Spleen (tissue), 11 donors: Measurements from ENCODE around the gene E4F1. TPM values are rescaled to one million over a fixed set of nuclear protein-coding genes. Genes with fewer than 3 reads are reported as not detected.

Experiments used
- DNase-seq: peaks from one replicate; pipeline ENCODE4 v3.0.0-alpha.2; 2020
- H3K27ac ChIP-seq, 8 donors: fragments of 200-600 bp; sonication (generic) in 7 of 8; 1 replicate in 4 of 8; 2 replicates in 4 of 8; pipeline versions ENCODE4 v1.5.0 to v1.8.0; 2016 to 2021; ENCODE audit warnings: inconsistent platforms in 4 of 8, mild to moderate bottlenecking in 4 of 8, moderate library complexity in 1 of 8
- H3K27me3 ChIP-seq, 7 donors: fragments of 200-600 bp; sonication (generic) in 6 of 7; replicated peaks in 1 of 7; 1 replicate in 4 of 7; 2 replicates in 3 of 7; pipeline versions ENCODE4 v1.5.0 to v1.8.0; 2016 to 2021; ENCODE audit warnings: inconsistent platforms in 3 of 7, mild to moderate bottlenecking in 1 of 7
- H3K36me3 ChIP-seq, 6 donors: fragments of 200-600 bp; sonication (generic) in 5 of 6; 1 replicate in 4 of 6; 2 replicates in 2 of 6; pipeline versions ENCODE4 v1.5.0 to v1.8.0; 2016 to 2021; ENCODE audit warnings: inconsistent platforms in 2 of 6
- H3K4me1 ChIP-seq, 6 donors: fragments of 200-600 bp; sonication (generic) in 5 of 6; 1 replicate in 3 of 6; 2 replicates in 3 of 6; pipeline versions ENCODE4 v1.5.0 to v1.8.0; 2016 to 2021; ENCODE audit warnings: inconsistent platforms in 3 of 6
- H3K4me3 ChIP-seq, 8 donors: fragments of 200-600 bp; sonication (generic) in 7 of 8; 1 replicate in 4 of 8; 2 replicates in 4 of 8; pipeline versions ENCODE4 v1.5.0 to v1.8.0; 2016 to 2021; ENCODE audit warnings: inconsistent platforms in 4 of 8, mild to moderate bottlenecking in 4 of 8, moderate library complexity in 2 of 8
- H3K9me3 ChIP-seq, 8 donors: fragments of 200-600 bp; sonication (generic) in 7 of 8; 1 replicate in 4 of 8; 2 replicates in 4 of 8; pipeline versions ENCODE4 v1.5.0 to v1.8.0; 2016 to 2021; ENCODE audit warnings: inconsistent platforms in 4 of 8
- CTCF ChIP-seq, 11 experiments: fragments of 200-600 bp in 7 of 11; fragments of 450-650 bp in 4 of 11; sonication (generic) in 4 of 11; IDR thresholded peaks in 8 of 11; conservative IDR thresholded peaks in 3 of 11; 1 replicate in 7 of 11; 2 replicates in 4 of 11; pipeline versions ENCODE4 v1.4.0 to v1.8.0; 2016 to 2021; ENCODE audit warnings: antibody characterized with exemption in 11 of 11, inconsistent platforms in 4 of 11, mild to moderate bottlenecking in 1 of 11
- POLR2A ChIP-seq, 3 donors: fragments of 450-650 bp; IDR thresholded peaks; one replicate each; pipeline ENCODE4 v1.5.1; 2017; ENCODE audit warnings: antibody characterized with exemption in 3 of 3, mild to moderate bottlenecking in 1 of 3
- POLR2AphosphoS5 ChIP-seq, 3 donors: sonication (generic); formaldehyde crosslinking; IDR thresholded peaks; one replicate each; pipeline ENCODE4 v1.5.1; 2017; ENCODE audit warnings: antibody characterized with exemption in 3 of 3
- WGBS, 5 donors: extraction: QIAGEN DNeasy Blood & Tissue Kit in 3 of 5; methylation state at CpG; one replicate each; pipeline versions ENCODE4 v1.1.5 to v1.1.7; 2013 to 2018; 5-methylcytosine and 5-hydroxymethylcytosine counted together
- intact Hi-C: fragments of 100-400 bp; cut with DNase I; formaldehyde crosslinking; loops from one replicate; pipeline ENCODE4 v1.15.0; 2023; ENCODE audit warnings: low total_unique reads
- polyA plus RNA-seq, 3 donors: library from polyadenylated mRNA; stranded (reverse); fragments of 200-250 nt; gene quantifications; one replicate each; pipeline ENCODE4 v1.2.1, GENCODE V29; 2013
- total RNA-seq, 7 donors: library from RNA; depleted of rRNA in 3 of 7; stranded (reverse); fragments of >200 nt in 3 of 7; fragmentation: NEBNext Ultra II Directional in 4 of 7; extraction: Animal tissue kit (Norgen Biotek cat#: 25700) in 4 of 7; gene quantifications; one replicate each; pipeline versions ENCODE4 v1.1.0 to v1.2.1, GENCODE V29; 2016 to 2021
- donor health status: healthy with polysubstance abuse.
- donor health status: DM: no; HTN: no; CAD: no; lungs with moderate emphysema.
- donor health status: DM: no; HTN: no; CAD: no.
- donor health status: Bipolar disorder and iron deficiency.
- donor health status: healthy.
- donor health status: DM: no; HTN: no; CAD: no.
- donor health status: DM: yes; HTN: yes; CAD: no.

Gene E4F1
- total and polyA plus RNA-seq, 10 donors: 20.8 to 41.4 (median 29.1) TPM

GRCh38 chr16:2236337-2237101, 13.1 kb downstream of the E4F1 start, which contains the start of gene DNASE1L2:
Gene DNASE1L2, plus strand, starts transcription at chr16:2236444. Its CDS starts 373 bp downstream, at chr16:2236817.
- WGBS, 5 donors: 12 to 32% (median 16%) methylated on average over 15 to 64 of the region's 64 CpGs; no CpG with 5 or more reads in 1 of the 5 donors
- no peak within 1 kb of the TSS for H3K27ac ChIP-seq
- H3K36me3 ChIP-seq: peaks cover 13 to 88% (median 46%) of the 10 kb centered on the region in 6 donors
- H3K27me3 ChIP-seq: peaks cover 0 to 53% (median 26%) of the 10 kb centered on the region in 7 donors
- peak within 1 kb of the TSS in 2 of 8 donors; percentile 13 to 30 for H3K4me3 ChIP-seq
- intact Hi-C loops: no loop called here
- H3K9me3 ChIP-seq: no peaks in the 10 kb centered on the region
- H3K4me1 ChIP-seq: peaks cover 11 to 34% (median 20%) of the 10 kb centered on the region in 6 donors
- peak in 2 of 3 donors; percentile 35 to 48 for TF ChIP-seq POLR2AphosphoS5 (IDR thresholded peaks at IDR 0.05)
- no peak for TF ChIP-seq POLR2A (IDR thresholded peaks at IDR 0.05)
- peak; percentile 72 for DNase-seq

GRCh38 chr16:2237102-2237482, 13.7 kb downstream of the E4F1 start:
- peaks cover 0 to 53% (median 26%) of the 10 kb centered on the region in 7 donors for H3K27me3 ChIP-seq
- H3K4me1 ChIP-seq: peaks cover 11 to 31% (median 19%) of the 10 kb centered on the region in 6 donors
- no peak overlapping the region for H3K27ac ChIP-seq
- no peak for TF ChIP-seq POLR2AphosphoS5 (IDR thresholded peaks at IDR 0.05)
- no peak for TF ChIP-seq POLR2A (IDR thresholded peaks at IDR 0.05)
- no peak for TF ChIP-seq CTCF (IDR thresholded peaks at IDR 0.05 in 8 of 11, conservative IDR thresholded peaks at IDR 0.05 in 3 of 11)
- H3K4me3 ChIP-seq: peak overlapping the region in 1 of 8 donors; percentile 30
- H3K9me3 ChIP-seq: no peaks in the 10 kb centered on the region
- WGBS, 5 donors: 12 to 15% (median 12%) methylated on average over 26 to 40 of the region's 40 CpGs; no CpG with 5 or more reads in 1 of the 5 donors
- intact Hi-C loops: no loop called here
- DNase-seq: no peak
- H3K36me3 ChIP-seq: peaks cover 13 to 88% (median 41%) of the 10 kb centered on the region in 6 donors

GRCh38 chr16:2237493-2238149, 14.2 kb downstream of the E4F1 start:
- Histone ChIP-seq H3K4me3 (no peak overlapping the region), H3K36me3 (peaks cover 13 to 88% (median 39%) of the 10 kb centered on the region in 6 donors), H3K27me3 (peaks cover 0 to 53% (median 26%) of the 10 kb centered on the region in 7 donors), H3K4me1 (peaks cover 11 to 35% (median 19%) of the 10 kb centered on the region in 6 donors), H3K9me3 (no peaks in the 10 kb centered on the region), H3K27ac (no peak overlapping the region)
- intact Hi-C loops: no loop called here
- no peak for DNase-seq
- TF ChIP-seq POLR2AphosphoS5 (IDR thresholded peaks at IDR 0.05) (peak; percentile 9 to 50 (median 30)), POLR2A (IDR thresholded peaks at IDR 0.05) (no peak)
- WGBS, 5 donors: 17 to 30% (median 20%) methylated on average over 4 to 65 of the region's 65 CpGs

- DNase-seq: no peak
- no peak overlapping the region for H3K27ac ChIP-seq
- no peak for TF ChIP-seq CTCF (IDR thresholded peaks at IDR 0.05 in 8 of 11, conservative IDR thresholded peaks at IDR 0.05 in 3 of 11)
- peak in 2 of 3 donors; percentile 5 to 7 for TF ChIP-seq POLR2AphosphoS5 (IDR thresholded peaks at IDR 0.05)
- H3K36me3 ChIP-seq: peaks cover 8 to 88% (median 38%) of the 10 kb centered on the region in 6 donors
- intact Hi-C loops: no loop called here
- H3K27me3 ChIP-seq: peaks cover 0 to 49% (median 26%) of the 10 kb centered on the region in 7 donors
- H3K4me3 ChIP-seq: no peak overlapping the region
- no peaks in the 10 kb centered on the region for H3K9me3 ChIP-seq
- peaks cover 11 to 42% (median 19%) of the 10 kb centered on the region in 6 donors for H3K4me1 ChIP-seq
- 56 to 74% (median 68%) methylated on average over 10 to 18 of the region's 18 CpGs for WGBS, 5 donors
Observed at GRCh38 chr16:2238150-2238837, 14.9 kb downstream of the E4F1 start.
